ENCODE results near the gene MSL2. TPM values are rescaled to one million over a fixed set of nuclear protein-coding genes. Genes with fewer than 3 reads are reported as not detected.
A peak's percentile ranks its signal among the peaks of the same experiment; 100 is the strongest.
"Not testable (repeated sequence)": the region's sequence is repeated elsewhere in the genome, so short reads cannot be mapped to it uniquely, and the experiment has no call there.

The MSL2 gene, protein sequence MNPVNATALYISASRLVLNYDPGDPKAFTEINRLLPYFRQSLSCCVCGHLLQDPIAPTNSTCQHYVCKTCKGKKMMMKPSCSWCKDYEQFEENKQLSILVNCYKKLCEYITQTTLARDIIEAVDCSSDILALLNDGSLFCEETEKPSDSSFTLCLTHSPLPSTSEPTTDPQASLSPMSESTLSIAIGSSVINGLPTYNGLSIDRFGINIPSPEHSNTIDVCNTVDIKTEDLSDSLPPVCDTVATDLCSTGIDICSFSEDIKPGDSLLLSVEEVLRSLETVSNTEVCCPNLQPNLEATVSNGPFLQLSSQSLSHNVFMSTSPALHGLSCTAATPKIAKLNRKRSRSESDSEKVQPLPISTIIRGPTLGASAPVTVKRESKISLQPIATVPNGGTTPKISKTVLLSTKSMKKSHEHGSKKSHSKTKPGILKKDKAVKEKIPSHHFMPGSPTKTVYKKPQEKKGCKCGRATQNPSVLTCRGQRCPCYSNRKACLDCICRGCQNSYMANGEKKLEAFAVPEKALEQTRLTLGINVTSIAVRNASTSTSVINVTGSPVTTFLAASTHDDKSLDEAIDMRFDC
- total RNA-seq (2014; rRNA removed; shearing (Covaris generic)): 10.7 and 16.3 TPM in 2 replicates

GRCh38 chr3:136196064-136196400, at the start of gene MSL2:
Gene MSL2 (minus strand): TSS chr3:136196335. CDS start chr3:136195113, 1,222 bp downstream.
- H3K36me3 ChIP-seq (replicated peaks; ENCODE audit: control insufficient read depth, insufficient read depth, low read length): no peaks in the 10 kb centered on the region
- peak within 1 kb of the TSS; percentile 93 for H3K4me3 ChIP-seq (ENCODE audit: insufficient read depth, low read depth, low read length)
- no peaks in the 10 kb centered on the region for H3K27me3 ChIP-seq (ENCODE audit: control insufficient read depth, insufficient read depth, low read length)
- no peak for DNase-seq

DNA sequence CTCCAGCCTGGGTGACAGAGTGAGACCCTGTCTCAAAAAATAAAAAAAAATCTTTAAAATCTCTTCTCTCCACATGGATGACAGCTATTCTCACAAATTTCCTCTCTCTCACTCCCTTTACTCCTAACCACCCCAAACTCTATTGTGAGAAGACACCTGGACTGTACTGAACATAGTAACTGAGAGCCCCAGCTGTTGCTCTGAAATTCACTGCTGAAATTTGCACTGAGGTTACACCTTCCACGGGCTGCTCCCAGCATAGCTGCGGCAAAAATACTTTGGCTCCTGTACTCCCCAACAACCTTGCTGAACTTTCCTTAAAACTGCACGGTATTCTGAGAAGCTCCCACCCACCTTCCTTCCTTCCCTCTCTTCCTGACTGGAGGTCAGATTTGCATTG, 49.6 kb upstream of the MSL2 start:
- Histone ChIP-seq H3K27me3 (ENCODE audit: control insufficient read depth, insufficient read depth, low read length) (no peaks in the 10 kb centered on the region), H3K4me3 (ENCODE audit: insufficient read depth, low read depth, low read length) (no peak overlapping the region), H3K36me3 (replicated peaks; ENCODE audit: control insufficient read depth, insufficient read depth, low read length) (no peaks in the 10 kb centered on the region)
- no peak for DNase-seq

DNA sequence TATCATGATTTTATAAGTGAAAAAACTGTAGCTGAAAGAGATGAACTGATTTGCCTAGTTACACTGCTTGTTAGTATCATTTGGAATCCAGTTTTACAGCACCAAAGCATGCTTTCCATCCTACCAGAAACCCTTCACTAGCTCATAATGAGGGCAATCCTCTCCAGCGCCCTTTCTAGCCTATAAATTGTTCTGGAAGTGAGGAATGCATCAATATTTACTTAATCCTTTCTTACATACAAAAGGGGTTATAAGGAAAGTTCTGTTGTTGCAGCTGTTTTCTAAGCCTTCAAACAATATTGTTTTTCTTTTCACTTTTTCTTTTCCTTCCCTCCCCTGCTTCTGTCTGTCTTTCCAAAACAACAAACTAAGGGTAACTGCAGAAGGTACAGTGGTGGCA, 43.0 kb upstream of the MSL2 start:
- Histone ChIP-seq H3K4me3 (ENCODE audit: insufficient read depth, low read depth, low read length) (no peak overlapping the region), H3K36me3 (replicated peaks; ENCODE audit: control insufficient read depth, insufficient read depth, low read length) (no peaks in the 10 kb centered on the region)
- DNase-seq: no peak

DNA sequence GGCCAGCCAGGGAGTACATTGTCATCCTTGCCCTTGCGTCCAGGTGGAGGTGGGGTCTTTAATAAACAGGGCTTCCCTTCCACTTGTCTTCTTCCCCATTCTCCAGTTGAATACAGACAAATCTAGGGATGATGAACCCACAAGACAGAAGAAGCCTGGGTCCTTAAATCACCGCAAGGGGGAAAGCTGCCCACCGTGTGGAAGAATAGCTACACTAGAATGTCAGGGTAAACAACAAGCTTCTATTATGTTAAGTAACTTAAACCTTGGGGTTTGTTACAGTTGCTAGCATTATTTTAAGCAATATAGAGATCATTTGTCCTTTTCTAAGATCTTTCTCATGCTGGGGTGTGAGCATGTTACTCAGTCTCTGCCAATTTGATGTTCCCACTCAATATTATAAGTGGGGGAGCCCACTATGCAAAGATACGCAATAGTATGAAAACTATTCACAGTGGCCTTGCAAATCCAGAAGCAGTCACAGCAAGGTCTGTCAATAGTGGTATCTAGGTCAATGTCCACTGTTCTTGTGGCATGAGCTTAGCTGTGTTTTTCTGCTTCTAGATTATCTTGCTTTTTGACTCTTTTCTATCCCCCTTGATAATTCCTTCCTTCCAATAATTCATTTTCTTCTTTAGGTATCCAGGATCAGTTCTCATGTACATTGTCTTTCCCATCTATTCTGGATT, 42.0 kb upstream of the MSL2 start:
- DNase-seq: peak; percentile 38
- Histone ChIP-seq H3K4me3 (ENCODE audit: insufficient read depth, low read depth, low read length) (no peak overlapping the region), H3K36me3 (replicated peaks; ENCODE audit: control insufficient read depth, insufficient read depth, low read length) (no peaks in the 10 kb centered on the region), H3K27me3 (ENCODE audit: control insufficient read depth, insufficient read depth, low read length) (no peaks in the 10 kb centered on the region; the same call in 1 of the 2 replicates)

More for the DNA sequence above, 43.0 kb upstream of the MSL2 start:
- H3K27me3 ChIP-seq (ENCODE audit: control insufficient read depth, insufficient read depth, low read length): no peaks in the 10 kb centered on the region; the same call in 1 of the 2 replicates

- Histone ChIP-seq H3K4me3 (ENCODE audit: insufficient read depth, low read depth, low read length) (no peak overlapping the region), H3K36me3 (replicated peaks; ENCODE audit: control insufficient read depth, insufficient read depth, low read length) (no peaks in the 10 kb centered on the region), H3K27me3 (ENCODE audit: control insufficient read depth, insufficient read depth, low read length) (no peaks in the 10 kb centered on the region; the same call in 1 of the 2 replicates)
- no peak for DNase-seq
Observed at GRCh38 chr3:136237103-136237502, 41.0 kb upstream of the MSL2 start.

DNA sequence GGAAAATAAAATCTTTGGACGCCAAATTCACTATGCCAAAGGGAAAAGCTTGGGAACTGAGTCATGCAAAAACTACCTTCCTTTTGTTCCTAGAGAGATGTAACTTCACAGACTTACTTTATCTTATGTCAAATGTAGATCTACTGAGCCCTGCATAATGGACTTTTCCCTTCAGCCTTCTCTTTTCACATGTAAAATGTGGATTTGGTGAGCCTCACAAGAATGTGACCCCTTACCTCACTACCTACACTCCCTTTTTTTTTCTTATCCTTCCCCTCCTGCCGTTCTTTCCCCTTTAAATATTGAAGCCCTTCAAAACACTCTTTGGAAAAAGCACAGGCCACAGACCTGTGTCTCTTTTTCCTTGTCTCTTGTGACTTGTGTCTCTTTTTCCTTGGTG, 40.0 kb upstream of the MSL2 start:
- H3K27me3 ChIP-seq (ENCODE audit: control insufficient read depth, insufficient read depth, low read length): no peaks in the 10 kb centered on the region; the same call in 1 of the 2 replicates
- no peak for DNase-seq
- H3K36me3 ChIP-seq (replicated peaks; ENCODE audit: control insufficient read depth, insufficient read depth, low read length): no peaks in the 10 kb centered on the region
- H3K4me3 ChIP-seq (ENCODE audit: insufficient read depth, low read depth, low read length): no peak overlapping the region

GRCh38 chr3:136235545-136235944, 39.4 kb upstream of the MSL2 start:
- DNase-seq: no peak
- H3K4me3 ChIP-seq (ENCODE audit: insufficient read depth, low read depth, low read length): no peak overlapping the region
- no peaks in the 10 kb centered on the region for H3K36me3 ChIP-seq (replicated peaks; ENCODE audit: control insufficient read depth, insufficient read depth, low read length)
- H3K27me3 ChIP-seq (ENCODE audit: control insufficient read depth, insufficient read depth, low read length): no peaks in the 10 kb centered on the region; the same call in 1 of the 2 replicates

DNA sequence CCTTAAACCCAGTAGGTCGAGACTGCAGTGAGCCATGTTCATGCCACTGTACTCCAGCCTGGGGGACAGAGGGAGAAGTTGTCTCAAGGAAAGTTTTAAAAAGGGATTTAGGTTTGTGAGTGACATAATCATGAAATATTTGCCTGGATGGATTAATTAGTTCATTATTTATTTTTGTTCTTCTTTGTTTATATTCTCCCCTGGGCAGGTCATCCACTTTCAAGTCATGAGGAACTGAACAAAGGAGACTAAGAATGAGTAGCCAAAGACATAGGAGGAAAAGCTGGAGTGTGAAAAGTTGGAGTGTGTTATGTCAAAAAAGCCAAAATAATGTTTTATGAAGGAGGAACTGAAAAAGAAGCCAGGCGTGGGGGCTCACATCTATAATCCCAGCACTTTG, 36.3 kb upstream of the MSL2 start:
- H3K4me3 ChIP-seq (ENCODE audit: insufficient read depth, low read depth, low read length): no peak overlapping the region
- DNase-seq: no peak
- H3K36me3 ChIP-seq (replicated peaks; ENCODE audit: control insufficient read depth, insufficient read depth, low read length): no peaks in the 10 kb centered on the region
- H3K27me3 ChIP-seq (ENCODE audit: control insufficient read depth, insufficient read depth, low read length): no peaks in the 10 kb centered on the region; the same call in 1 of the 2 replicates

DNA sequence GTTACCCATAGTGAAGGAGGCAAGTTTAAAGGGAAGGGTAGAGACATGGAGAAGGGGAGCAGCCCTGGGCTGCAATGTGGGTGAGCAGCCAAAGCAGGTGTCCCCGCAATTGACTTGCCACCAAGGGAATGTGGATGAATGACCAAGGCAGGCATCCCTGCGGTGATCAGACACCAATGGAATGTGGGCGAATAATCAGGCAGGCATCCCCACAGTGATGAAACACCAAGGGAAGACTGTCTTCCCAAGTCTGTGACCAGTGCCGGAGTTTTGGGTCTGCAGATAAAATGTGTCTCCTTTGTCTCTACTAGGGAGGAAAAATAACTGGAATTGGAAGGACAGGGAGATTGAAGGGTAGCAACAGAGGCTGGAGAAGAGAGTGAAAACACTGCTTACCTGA, 26.6 kb upstream of the MSL2 start:
- H3K27me3 ChIP-seq (ENCODE audit: control insufficient read depth, insufficient read depth, low read length); DNase-seq; H3K36me3 ChIP-seq (replicated peaks; ENCODE audit: control insufficient read depth, insufficient read depth, low read length); H3K4me3 ChIP-seq (ENCODE audit: insufficient read depth, low read depth, low read length): not testable (repeated sequence)

- Histone ChIP-seq H3K36me3 (replicated peaks; ENCODE audit: control insufficient read depth, insufficient read depth, low read length) (no peaks in the 10 kb centered on the region), H3K27me3 (ENCODE audit: control insufficient read depth, insufficient read depth, low read length) (no peaks in the 10 kb centered on the region), H3K4me3 (ENCODE audit: insufficient read depth, low read depth, low read length) (no peak overlapping the region)
- DNase-seq: no peak
Observed at GRCh38 chr3:136211547-136211946, 15.4 kb upstream of the MSL2 start.

DNA sequence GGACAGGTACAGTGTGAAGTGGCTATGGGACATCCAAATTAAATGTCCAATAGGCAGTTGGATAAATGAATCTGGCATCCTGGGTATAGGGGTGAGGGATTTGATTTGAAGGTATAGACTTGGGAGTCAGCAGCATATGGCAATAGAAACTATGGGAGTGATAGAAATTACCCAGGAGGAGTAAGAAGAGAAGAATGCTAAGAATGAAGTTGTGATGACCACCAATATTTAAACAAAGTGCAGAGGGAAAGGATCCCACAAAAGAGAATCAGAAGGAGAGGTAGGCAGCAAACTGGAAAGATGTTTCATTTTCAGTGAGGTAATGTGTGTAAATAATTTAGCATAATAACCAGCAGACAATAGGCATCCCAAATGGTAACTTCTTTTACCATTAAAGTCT, 13.8 kb upstream of the MSL2 start:
- no peaks in the 10 kb centered on the region for H3K27me3 ChIP-seq (ENCODE audit: control insufficient read depth, insufficient read depth, low read length)
- H3K36me3 ChIP-seq (replicated peaks; ENCODE audit: control insufficient read depth, insufficient read depth, low read length): no peaks in the 10 kb centered on the region
- no peak for DNase-seq
- no peak overlapping the region for H3K4me3 ChIP-seq (ENCODE audit: insufficient read depth, low read depth, low read length)

GRCh38 chr3:136207489-136208115, 11.5 kb upstream of the MSL2 start:
- Histone ChIP-seq H3K36me3 (replicated peaks; ENCODE audit: control insufficient read depth, insufficient read depth, low read length) (no peaks in the 10 kb centered on the region), H3K4me3 (ENCODE audit: insufficient read depth, low read depth, low read length) (no peak overlapping the region), H3K27me3 (ENCODE audit: control insufficient read depth, insufficient read depth, low read length) (no peaks in the 10 kb centered on the region)
- no peak for DNase-seq

GRCh38 chr3:136199219-136199618, 3.1 kb upstream of the MSL2 start:
- H3K4me3 ChIP-seq (ENCODE audit: insufficient read depth, low read depth, low read length); H3K27me3 ChIP-seq (ENCODE audit: control insufficient read depth, insufficient read depth, low read length); H3K36me3 ChIP-seq (replicated peaks; ENCODE audit: control insufficient read depth, insufficient read depth, low read length); DNase-seq: not testable (repeated sequence)

GRCh38 chr3:136198462-136199078, 2.4 kb upstream of the MSL2 start:
- not testable (repeated sequence) for H3K36me3 ChIP-seq (replicated peaks; ENCODE audit: control insufficient read depth, insufficient read depth, low read length); DNase-seq; H3K27me3 ChIP-seq (ENCODE audit: control insufficient read depth, insufficient read depth, low read length); H3K4me3 ChIP-seq (ENCODE audit: insufficient read depth, low read depth, low read length)
